ENCODE measurements around the gene CFAP77. TPM values are rescaled to one million over a fixed set of nuclear protein-coding genes. Genes with fewer than 3 reads are reported as not detected.
A peak's percentile ranks its signal among the peaks of the same experiment; 100 is the strongest.

The CFAP77 gene
- total and polyA plus RNA-seq, 10 of the 15 experiments (the other 5 are each of a cell fraction or from before 2014, with no cell fraction given): 0.33 TPM; not detected in 9

- FAIRE-seq (no peak), ATAC-seq (no peak; the same call in 2 of the 3 replicates), DNase-seq (ENCODE audit: low read depth, low spot score) (no peak)
- in situ Hi-C loops (cut with MboI) (no loop called here), intact Hi-C loops (cut with micrococcal nuclease; ENCODE audit: unreplicated experiment) (no loop called here)
- Histone ChIP-seq H3K36me3 (ENCODE audit: control insufficient read depth in 2 of 2, insufficient read depth in 2 of 2, low read length in 1 of 2) (no peaks in the 10 kb centered on the region), H3K27ac (ENCODE audit: control insufficient read depth, insufficient read depth) (no peak overlapping the region), H3K27me3 (replicated peaks in 1 of 2; ENCODE audit: control insufficient read depth in 2 of 2, insufficient read depth in 2 of 2, low read length in 1 of 2) (peaks cover 25 to 30% of the 10 kb centered on the region in 2 experiments), H3K9ac (ENCODE audit: control insufficient read depth, insufficient read depth, low read length) (no peak overlapping the region), H3K9me3 (replicated peaks; ENCODE audit: control insufficient read depth, insufficient read depth, low read length) (no peaks in the 10 kb centered on the region), H3K4me2 (ENCODE audit: control insufficient read depth, insufficient read depth) (no peak overlapping the region), H3K4me1 (ENCODE audit: control insufficient read depth, insufficient read depth, low read length) (no peaks in the 10 kb centered on the region), H3K4me3 (no peak overlapping the region), H3K79me2 (ENCODE audit: control insufficient read depth, insufficient read depth, low read length) (no peaks in the 10 kb centered on the region), H2AFZ (ENCODE audit: control insufficient read depth, low read depth, low read length) (no peak overlapping the region), H4K20me1 (ENCODE audit: control insufficient read depth, insufficient read depth) (peaks cover 5% of the 10 kb centered on the region)
- TF ChIP-seq ATF2 (IDR thresholded peaks at IDR 0.05; ENCODE audit: low read length) (no peak), PML (IDR thresholded peaks at IDR 0.05; ENCODE audit: low read length) (no peak), SUPT20H (IDR thresholded peaks at IDR 0.05; ENCODE audit: borderline replicate concordance, control insufficient read depth, low read depth, low read length) (no peak), MTA2 (IDR thresholded peaks at IDR 0.05; ENCODE audit: low read depth) (no peak), SIN3A (IDR thresholded peaks at IDR 0.05; ENCODE audit: low read depth, low read length) (no peak), ZNF384 (IDR thresholded peaks at IDR 0.05; ENCODE audit: borderline replicate concordance, low read depth, low read length) (no peak), CBX5 (IDR thresholded peaks at IDR 0.05; ENCODE audit: low read depth) (no peak), EZH2 (IDR thresholded peaks at IDR 0.05; ENCODE audit: borderline replicate concordance, control insufficient read depth, low read depth, low read length) (0 out of 2 replicates have a peak, but pooled peaks have one; percentile 21), MLLT1 (IDR thresholded peaks at IDR 0.05) (no peak), USF1 (IDR thresholded peaks at IDR 0.05; ENCODE audit: borderline replicate concordance, extremely low read length, insufficient read depth, low read depth, low read length) (no peak), RBBP5 (conservative IDR thresholded peaks at IDR 0.05) (no peak), BMI1 (IDR thresholded peaks at IDR 0.05; ENCODE audit: borderline replicate concordance) (no peak), SPI1 (IDR thresholded peaks at IDR 0.05; ENCODE audit: borderline replicate concordance, insufficient read depth, low read depth, low read length) (peak; percentile 70; the same call in 1 of the 2 replicates)
- 29% methylated on average over 42 of the region's 42 CpGs for WGBS (ENCODE audit: insufficient coverage, insufficient replicate concordance, low lambda C conversion rate, missing lambda C conversion rate)
- no TSS peak for BruUV-seq (replicated peaks)
- ChIA-PET CTCF (interaction anchor here (0.6 kb wide), 1 partner anchor 739 kb away, joined by 3 read pairs; no protein-coding TSS in a partner anchor), SMC1A (ENCODE audit: uncharacterized antibody, unreplicated experiment) (no interaction called here), RAD21 (ENCODE audit: unreplicated experiment) (no interaction called here), POLR2A (no interaction called here)
These were observed 176.2 kb downstream of the CFAP77 start for GRCh38 chr9:132585954-132586829.
